Stimulated activated CD8-positive, alpha-beta memory T cell treated with anti-CD3 and anti-CD28 coated beads, Interleukin-7, amount 100 ng/mL, for 1 hour (primary cell): Measurements from ENCODE around the gene CCDC74A.
A peak's percentile ranks its signal among the peaks of the same experiment; 100 is the strongest.
"Not testable (repeated sequence)": the region's sequence is repeated elsewhere in the genome, so short reads cannot be mapped to it uniquely, and the experiment has no call there.

Source experiments
- DNase-seq, 2 donors: peaks; one replicate each; pipeline ENCODE4 v3.0.0-alpha.2; 2020; ENCODE audit warnings: low read depth in 2 of 2

Gene CCDC74A

GRCh38 chr2:131527131-131528001 lies at the start of gene CCDC74A:
TSS of gene CCDC74A (plus strand) at chr2:131527888. CDS start at chr2:131527971, 83 bp downstream.
- DNase-seq = peak; percentile 47 to 58

DNA sequence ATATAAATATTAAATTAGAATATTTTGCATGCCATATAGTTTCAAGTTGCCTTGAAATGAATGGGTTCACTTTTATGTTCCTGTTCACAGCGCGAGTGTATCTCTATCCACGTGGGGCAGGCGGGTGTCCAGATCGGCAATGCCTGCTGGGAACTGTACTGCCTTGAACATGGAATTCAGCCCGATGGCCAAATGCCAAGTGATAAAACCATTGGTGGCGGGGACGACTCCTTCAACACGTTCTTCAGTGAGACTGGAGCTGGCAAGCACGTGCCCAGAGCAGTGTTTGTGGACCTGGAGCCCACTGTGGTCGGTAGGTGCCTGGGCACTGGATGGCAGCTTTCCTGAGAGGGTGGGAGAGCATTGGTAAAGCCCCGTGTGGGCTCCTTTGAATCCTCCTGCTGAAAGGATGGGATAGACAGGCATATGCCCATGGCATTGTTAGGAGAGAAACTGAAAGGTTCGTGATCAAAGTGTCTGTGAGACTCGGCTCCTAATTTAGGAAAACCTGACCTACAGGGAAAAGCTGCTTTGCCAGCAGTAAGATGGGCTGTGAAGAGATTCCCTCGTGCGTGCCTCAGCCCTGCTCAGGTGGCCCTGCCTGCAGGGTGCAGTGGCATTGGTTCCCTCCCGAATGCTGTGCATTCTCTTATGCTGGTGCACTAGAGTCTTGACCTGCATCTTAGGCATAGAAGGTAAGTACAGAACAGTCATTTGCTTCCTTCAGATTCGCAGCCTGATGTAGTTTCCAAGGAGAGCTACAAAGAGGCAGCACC lies 49.4 kb upstream of the CCDC74A start:
- DNase-seq = not testable (repeated sequence)

GRCh38 chr2:131478850-131479461 lies 48.7 kb upstream of the CCDC74A start:
- not testable (repeated sequence) for DNase-seq

DNA sequence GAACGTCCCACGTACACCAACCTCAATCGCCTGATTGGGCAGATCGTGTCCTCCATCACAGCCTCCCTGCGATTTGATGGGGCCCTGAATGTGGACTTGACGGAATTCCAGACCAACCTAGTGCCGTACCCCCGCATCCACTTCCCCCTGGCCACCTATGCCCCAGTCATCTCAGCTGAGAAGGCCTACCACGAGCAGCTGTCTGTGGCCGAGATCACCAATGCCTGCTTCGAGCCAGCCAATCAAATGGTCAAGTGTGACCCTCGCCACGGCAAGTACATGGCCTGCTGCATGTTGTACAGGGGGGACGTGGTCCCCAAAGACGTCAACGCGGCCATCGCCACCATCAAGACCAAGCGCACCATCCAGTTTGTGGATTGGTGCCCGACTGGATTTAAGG lies 47.3 kb upstream of the CCDC74A start:
- not testable (repeated sequence) for DNase-seq

DNA sequence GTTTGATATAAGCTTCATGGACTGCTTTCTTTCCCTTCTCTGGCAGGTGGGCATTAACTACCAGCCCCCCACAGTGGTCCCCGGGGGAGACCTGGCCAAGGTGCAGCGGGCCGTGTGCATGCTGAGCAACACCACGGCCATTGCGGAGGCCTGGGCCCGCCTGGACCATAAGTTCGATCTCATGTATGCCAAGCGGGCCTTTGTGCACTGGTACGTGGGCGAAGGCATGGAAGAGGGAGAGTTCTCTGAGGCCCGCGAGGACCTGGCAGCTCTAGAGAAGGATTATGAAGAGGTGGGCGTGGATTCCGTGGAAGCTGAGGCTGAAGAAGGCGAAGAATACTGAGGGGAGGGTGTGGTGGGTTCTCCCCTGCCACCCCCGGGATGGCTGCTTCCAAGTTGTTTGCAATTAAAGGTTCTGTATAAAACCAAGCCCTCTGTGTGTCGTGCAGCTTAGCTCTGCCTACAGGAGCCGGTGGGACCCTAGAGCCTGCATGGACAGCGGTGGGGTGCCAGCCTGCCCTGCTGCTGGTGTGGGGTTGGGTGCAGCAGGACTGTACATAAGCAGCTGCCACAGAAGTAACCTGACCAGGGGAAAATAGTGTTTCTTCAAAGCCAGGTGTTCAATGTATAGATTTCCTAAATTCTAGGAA lies 45.1 kb upstream of the CCDC74A start:
- not testable (repeated sequence) for DNase-seq

DNA sequence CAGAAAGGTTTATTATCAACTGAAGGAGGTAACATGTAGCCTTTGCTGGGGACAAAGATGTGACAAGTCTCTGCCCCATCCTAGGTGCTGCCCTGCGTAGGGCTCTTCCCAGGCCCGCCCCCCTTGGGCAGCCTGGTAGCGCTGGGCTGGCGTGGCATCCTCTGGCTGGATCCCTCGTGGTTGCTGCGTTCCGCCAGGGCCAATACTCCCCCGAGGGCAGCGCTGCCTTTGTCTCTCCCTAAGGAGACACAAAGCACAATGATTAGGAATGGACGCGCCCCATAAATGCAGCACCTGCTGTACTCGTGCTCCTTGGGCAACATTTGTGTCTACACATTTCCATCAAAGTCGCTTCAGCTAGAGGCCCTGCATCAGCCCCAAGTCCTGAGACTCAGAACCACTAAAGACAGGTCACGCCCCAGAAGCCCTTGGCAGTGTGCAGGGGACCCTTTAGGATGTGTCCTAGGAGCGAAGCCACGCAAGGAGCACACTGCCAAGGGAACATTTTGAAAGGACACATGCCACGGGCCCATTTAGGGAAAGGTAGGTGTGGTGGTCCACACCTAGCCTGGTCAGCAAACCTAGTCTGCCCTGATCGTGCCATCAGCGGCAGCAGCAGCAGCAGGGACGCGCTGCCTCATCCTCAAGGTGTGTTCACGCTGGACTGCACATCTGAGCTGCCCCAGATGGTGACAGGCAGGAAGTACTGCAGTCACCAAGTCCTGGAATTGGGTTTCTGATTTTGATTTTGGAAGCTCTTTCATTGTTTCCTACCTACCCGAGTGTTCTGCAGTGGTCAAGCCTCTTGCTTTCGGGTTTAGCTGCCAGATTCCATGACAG lies 43.5 kb upstream of the CCDC74A start:
- not testable (repeated sequence) for DNase-seq

DNA sequence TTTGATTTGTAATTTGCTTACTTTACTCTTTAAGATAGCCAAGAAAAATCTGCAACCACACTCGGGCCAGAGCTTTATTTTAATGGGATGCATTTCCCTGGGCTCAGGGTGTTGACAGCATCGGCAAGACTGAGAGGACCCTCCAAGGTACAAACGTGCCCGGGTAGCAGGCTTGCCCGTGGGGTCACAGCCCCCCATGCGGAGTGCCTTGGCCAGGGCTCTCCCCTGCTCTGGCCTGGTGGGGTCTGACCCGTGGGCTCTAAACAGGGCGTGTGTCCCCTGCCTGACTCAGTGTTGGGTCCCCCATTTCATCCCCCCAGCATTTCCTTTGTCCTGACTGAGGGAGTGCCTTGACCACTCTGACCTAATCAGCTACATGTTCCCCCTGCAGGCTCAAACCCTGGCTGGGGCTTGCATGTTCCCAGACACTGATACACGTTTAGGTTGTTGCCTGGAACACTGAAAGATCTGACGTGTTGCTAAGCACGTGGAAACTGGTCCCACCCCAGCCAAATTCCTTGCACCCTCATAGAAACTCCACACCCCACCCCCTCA lies 42.7 kb upstream of the CCDC74A start:
- not testable (repeated sequence) for DNase-seq

GRCh38 chr2:131486201-131486902 lies 41.3 kb upstream of the CCDC74A start:
- not testable (repeated sequence) for DNase-seq

- no peak for DNase-seq
These were observed 39.1 kb upstream of the CCDC74A start for GRCh38 chr2:131488306-131489205.

DNA sequence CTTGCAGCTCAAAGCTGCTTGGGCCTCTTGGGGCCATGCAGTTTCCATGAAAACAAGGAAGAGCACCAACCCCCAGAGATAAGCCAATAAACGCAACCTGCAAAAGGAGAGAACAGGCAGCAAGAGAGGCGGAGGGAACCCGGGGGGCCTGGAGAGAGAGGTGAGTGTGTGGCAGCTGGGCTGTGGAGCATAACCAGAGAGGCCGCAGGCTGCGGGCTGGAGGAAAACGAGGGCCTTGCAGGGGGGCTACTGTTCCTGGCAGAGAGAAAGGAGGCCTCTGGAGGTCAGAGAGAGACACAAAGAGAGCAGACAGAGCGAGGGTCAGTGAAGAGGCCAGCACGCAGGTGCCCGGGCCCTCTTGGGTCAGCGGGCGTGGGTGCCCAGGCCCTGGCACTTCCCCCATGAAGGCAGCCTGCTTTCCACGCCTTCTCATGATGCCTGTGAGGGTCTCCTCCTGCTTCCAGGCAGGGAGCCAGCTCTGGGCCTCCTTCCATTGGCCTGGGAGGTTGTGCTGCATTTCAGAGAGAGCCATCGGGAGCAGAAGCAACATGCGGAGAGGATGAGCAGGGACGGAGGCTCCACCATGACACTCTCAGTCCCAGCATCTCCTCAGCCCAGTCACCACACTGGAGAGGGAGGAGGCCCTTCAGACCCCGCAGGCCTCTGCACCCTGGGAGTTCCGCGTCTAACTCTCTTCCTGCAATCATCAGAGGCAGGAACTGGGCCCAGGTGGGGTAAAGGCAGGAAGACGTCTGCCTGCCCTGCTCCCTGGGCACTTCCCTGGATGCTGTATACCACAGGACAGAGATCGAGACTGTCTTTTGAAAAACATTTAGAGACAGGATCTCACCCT lies 36.8 kb upstream of the CCDC74A start:
- DNase-seq = not testable (repeated sequence)

GRCh38 chr2:131491469-131491836 lies 36.2 kb upstream of the CCDC74A start:
- DNase-seq = not testable (repeated sequence)

DNA sequence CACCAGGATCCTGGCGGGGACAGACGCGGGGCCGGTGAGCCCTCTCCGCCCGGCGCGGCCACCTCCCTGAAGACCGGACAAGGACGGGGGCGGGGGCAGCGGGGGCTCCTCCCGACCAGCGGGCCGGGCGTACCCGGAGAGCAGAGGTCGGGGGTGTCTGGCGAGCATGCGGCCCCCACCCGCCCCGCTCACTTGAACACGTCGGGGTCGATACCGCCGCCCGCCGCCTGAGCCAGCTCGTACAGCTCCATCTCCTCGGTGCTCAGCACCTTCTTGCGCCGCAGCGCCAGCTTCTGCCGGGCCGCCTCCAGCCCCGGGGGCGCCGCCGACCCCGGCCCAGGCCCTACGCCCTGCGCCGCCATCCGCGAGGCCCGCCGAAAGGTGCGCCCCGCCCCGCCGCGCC lies 35.7 kb upstream of the CCDC74A start, which contains the start of gene MZT2A:
TSS of gene MZT2A (minus strand) at position 383 of the 403 bp plus-strand sequence. CDS start at position 362, 21 bp downstream.
- peak in 1 of 2 donors; percentile 70 for DNase-seq

DNA sequence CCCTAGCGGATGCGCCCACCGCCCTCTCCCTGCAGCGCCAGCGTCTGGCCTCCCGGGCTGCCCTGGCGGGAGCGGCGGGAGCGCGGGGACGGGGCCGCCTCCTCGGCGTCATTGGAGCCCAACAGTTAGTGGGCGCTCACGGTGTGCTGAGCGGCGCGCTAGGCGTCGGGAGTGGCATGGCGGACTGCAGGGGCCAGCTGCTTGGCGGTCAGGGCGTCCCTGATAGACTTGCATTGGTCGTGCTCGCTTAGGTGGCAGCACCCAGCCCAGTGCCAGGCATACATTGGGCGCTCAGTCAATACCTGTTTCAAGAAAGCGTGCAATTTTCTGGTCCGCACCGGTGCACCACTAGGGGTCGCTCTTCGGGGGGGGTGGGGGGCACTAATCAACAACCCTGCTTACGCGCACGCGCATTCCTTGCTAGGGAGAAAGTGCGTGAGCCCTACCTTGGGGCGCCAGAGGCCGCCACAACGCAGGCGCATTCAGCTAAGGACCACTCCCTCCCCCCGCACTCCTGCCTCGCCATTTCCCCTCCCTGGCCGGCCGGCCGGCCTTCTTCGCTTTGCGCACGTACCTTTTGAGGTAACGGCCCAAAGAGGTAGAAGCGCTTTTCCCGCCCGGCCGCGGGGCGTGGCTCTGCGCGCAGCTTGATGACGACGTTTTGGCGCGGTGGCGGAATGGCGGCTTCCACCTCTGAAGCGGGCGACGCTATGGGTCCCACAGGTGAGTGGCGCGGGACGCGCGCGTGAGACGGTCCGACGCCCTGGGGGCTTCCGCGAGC lies 35.1 kb upstream of the CCDC74A start:
- peak; percentile 82 to 86 for DNase-seq

GRCh38 chr2:131493199-131493968 lies 34.3 kb upstream of the CCDC74A start:
- DNase-seq = no peak

GRCh38 chr2:131495506-131495905 lies 32.2 kb upstream of the CCDC74A start:
- not testable (repeated sequence) for DNase-seq
